Neural crest cell (in vitro differentiated cells): ENCODE measurements around the gene SYNGAP1. TPM values are rescaled to one million over a fixed set of nuclear protein-coding genes. Genes with fewer than 3 reads are reported as not detected.
"Not testable (repeated sequence)": the region's sequence is repeated elsewhere in the genome, so short reads cannot be mapped to it uniquely, and the experiment has no call there.

Experiments
- DNase-seq: peaks from one replicate; pipeline ENCODE4 v3.0.0; 2021; ENCODE audit warnings: low read depth, mixed read lengths, low spot score
- H3K27ac Mint-ChIP-seq: one replicate; pipeline ENCODE4 v1.8.0; 2021; ENCODE audit warnings: mild to moderate bottlenecking, mixed read lengths; ENCODE audit not compliant: unreplicated experiment
- H3K27me3 Mint-ChIP-seq: 2 replicates; pipeline ENCODE4 v1.8.0; 2021; ENCODE audit warnings: low read depth, mild to moderate bottlenecking, mixed read lengths
- H3K36me3 Mint-ChIP-seq: 2 replicates; pipeline ENCODE4 v1.8.0; 2021; ENCODE audit warnings: low read depth, mild to moderate bottlenecking, mixed read lengths
- H3K4me1 Mint-ChIP-seq: 2 replicates; pipeline ENCODE4 v1.8.0; 2021; ENCODE audit warnings: mixed read lengths
- H3K4me3 Mint-ChIP-seq: one replicate; pipeline ENCODE4 v1.8.0; 2021; ENCODE audit warnings: mild to moderate bottlenecking, mixed read lengths
- H3K9me3 Mint-ChIP-seq: 2 replicates; pipeline ENCODE4 v1.8.0; 2021; ENCODE audit warnings: mixed read lengths
- total RNA-seq: library from RNA; stranded (reverse); gene quantifications from 2 replicates; pipeline ENCODE4 v1.2.1, GENCODE V29; 2021
- TF ChIP-seq, protein P1 (sequence below): fragments of 200-600 bp; sonication (generic); conservative IDR thresholded peaks from 2 replicates; pipeline ENCODE4 v1.5.0; 2021; ENCODE audit warnings: antibody characterized with exemption, mild to moderate bottlenecking

SYNGAP1 gene
- total RNA-seq, 1 donor from 2014 or later: 72.4 TPM

GRCh38 chr6:33481192-33481591, 61.3 kb downstream of the SYNGAP1 start:
- no peaks in the 10 kb centered on the region for H3K36me3 Mint-ChIP-seq
- TF ChIP-seq, protein P1, sequence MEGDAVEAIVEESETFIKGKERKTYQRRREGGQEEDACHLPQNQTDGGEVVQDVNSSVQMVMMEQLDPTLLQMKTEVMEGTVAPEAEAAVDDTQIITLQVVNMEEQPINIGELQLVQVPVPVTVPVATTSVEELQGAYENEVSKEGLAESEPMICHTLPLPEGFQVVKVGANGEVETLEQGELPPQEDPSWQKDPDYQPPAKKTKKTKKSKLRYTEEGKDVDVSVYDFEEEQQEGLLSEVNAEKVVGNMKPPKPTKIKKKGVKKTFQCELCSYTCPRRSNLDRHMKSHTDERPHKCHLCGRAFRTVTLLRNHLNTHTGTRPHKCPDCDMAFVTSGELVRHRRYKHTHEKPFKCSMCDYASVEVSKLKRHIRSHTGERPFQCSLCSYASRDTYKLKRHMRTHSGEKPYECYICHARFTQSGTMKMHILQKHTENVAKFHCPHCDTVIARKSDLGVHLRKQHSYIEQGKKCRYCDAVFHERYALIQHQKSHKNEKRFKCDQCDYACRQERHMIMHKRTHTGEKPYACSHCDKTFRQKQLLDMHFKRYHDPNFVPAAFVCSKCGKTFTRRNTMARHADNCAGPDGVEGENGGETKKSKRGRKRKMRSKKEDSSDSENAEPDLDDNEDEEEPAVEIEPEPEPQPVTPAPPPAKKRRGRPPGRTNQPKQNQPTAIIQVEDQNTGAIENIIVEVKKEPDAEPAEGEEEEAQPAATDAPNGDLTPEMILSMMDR: no peak
- no peak for DNase-seq
- H3K9me3 Mint-ChIP-seq: no peaks in the 10 kb centered on the region
- no peak overlapping the region for H3K27ac Mint-ChIP-seq
- H3K4me1 Mint-ChIP-seq: no peaks in the 10 kb centered on the region
- H3K27me3 Mint-ChIP-seq: peaks cover 26% of the 10 kb centered on the region
- H3K4me3 Mint-ChIP-seq: no peak overlapping the region

- DNase-seq, H3K4me1 Mint-ChIP-seq, H3K4me3 Mint-ChIP-seq, H3K36me3 Mint-ChIP-seq, H3K9me3 Mint-ChIP-seq, H3K27ac Mint-ChIP-seq: not testable (repeated sequence)
- H3K27me3 Mint-ChIP-seq: peaks cover 30% of the 10 kb centered on the region
These were observed 62.8 kb downstream of the SYNGAP1 start for GRCh38 chr6:33482620-33483019.

DNA sequence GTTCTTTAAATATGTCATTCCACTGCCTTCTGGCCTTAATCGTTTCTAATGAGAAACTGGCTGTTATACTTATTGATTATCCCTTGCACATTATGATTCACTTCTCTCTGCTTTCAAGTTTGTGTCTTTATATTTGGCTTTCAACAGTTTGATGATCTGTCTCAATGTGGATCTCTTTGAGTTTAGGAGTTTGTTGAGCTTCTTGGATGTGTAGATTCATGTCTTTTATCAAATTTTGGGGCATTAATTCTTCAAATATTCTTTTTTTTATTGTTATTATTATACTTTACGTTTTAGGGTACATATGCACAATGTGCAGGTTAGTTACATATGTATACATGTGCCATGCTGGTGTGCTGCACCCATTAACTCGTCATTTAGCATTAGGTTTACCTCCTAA, 63.8 kb downstream of the SYNGAP1 start:
- H3K27me3 Mint-ChIP-seq: peaks cover 29% of the 10 kb centered on the region

DNA sequence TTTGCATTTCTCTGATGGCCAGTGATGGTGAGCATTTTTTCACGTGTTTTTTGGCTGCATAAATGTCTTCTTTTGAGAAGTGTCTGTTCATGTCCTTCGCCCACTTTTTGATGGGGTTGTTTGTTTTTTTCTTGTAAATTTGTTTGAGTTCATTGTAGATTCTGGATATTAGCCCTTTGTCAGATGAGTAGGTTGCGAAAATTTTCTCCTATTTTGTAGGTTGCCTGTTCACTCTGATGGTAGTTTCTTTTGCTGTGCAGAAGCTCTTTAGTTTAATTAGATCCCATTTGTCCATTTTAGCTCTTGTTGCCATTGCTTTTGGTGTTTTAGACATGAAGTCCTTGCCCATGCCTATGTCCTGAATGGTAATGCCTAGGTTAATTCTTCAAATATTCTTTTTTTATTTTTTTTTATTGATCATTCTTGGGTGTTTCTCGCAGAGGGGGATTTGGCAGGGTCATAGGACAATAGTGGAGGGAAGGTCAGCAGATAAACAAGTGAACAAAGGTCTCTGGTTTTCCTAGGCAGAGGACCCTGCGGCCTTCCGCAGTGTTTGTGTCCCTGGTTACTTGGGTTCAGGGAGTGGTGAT, 64.9 kb downstream of the SYNGAP1 start:
- not testable (repeated sequence) for H3K4me3 Mint-ChIP-seq, DNase-seq, H3K27ac Mint-ChIP-seq, H3K36me3 Mint-ChIP-seq, H3K9me3 Mint-ChIP-seq, H3K4me1 Mint-ChIP-seq
- H3K27me3 Mint-ChIP-seq: peaks cover 23% of the 10 kb centered on the region

More for the DNA sequence above, 63.8 kb downstream of the SYNGAP1 start:
- H3K27ac Mint-ChIP-seq: no peak overlapping the region
- TF ChIP-seq, protein P1: no peak
- H3K4me1 Mint-ChIP-seq: no peaks in the 10 kb centered on the region
- H3K9me3 Mint-ChIP-seq: no peaks in the 10 kb centered on the region
- H3K36me3 Mint-ChIP-seq: peaks cover 3% of the 10 kb centered on the region
- no peak for DNase-seq
- H3K4me3 Mint-ChIP-seq: no peak overlapping the region

GRCh38 chr6:33485680-33486079, 65.8 kb downstream of the SYNGAP1 start:
- DNase-seq, H3K4me3 Mint-ChIP-seq, H3K36me3 Mint-ChIP-seq, H3K4me1 Mint-ChIP-seq, H3K9me3 Mint-ChIP-seq, H3K27ac Mint-ChIP-seq: not testable (repeated sequence)
- H3K27me3 Mint-ChIP-seq: peaks cover 23% of the 10 kb centered on the region

GRCh38 chr6:33488339-33488738, 68.5 kb downstream of the SYNGAP1 start:
- no peak for DNase-seq
- TF ChIP-seq, protein P1: no peak
- H3K9me3 Mint-ChIP-seq: no peaks in the 10 kb centered on the region
- H3K27ac Mint-ChIP-seq: peak overlapping the region; percentile 59
- no peak overlapping the region for H3K4me3 Mint-ChIP-seq
- H3K27me3 Mint-ChIP-seq: peaks cover 13% of the 10 kb centered on the region
- H3K4me1 Mint-ChIP-seq: no peaks in the 10 kb centered on the region
- H3K36me3 Mint-ChIP-seq: peaks cover 3% of the 10 kb centered on the region

- peaks cover 13% of the 10 kb centered on the region for H3K27me3 Mint-ChIP-seq
- no peaks in the 10 kb centered on the region for H3K9me3 Mint-ChIP-seq
- no peaks in the 10 kb centered on the region for H3K4me1 Mint-ChIP-seq
- H3K4me3 Mint-ChIP-seq: no peak overlapping the region
- H3K36me3 Mint-ChIP-seq: peaks cover 3% of the 10 kb centered on the region
- no peak for DNase-seq
- TF ChIP-seq, protein P1: no peak
- H3K27ac Mint-ChIP-seq: no peak overlapping the region
These were observed 70.3 kb downstream of the SYNGAP1 start for GRCh38 chr6:33490198-33490597.
